ENCODE results near the gene CCR9. TPM values are rescaled to one million over a fixed set of nuclear protein-coding genes. Genes with fewer than 3 reads are reported as not detected.

The CCR9 gene
- total and polyA plus RNA-seq, 2 experiments from 2014 or later = not detected

GRCh38 chr3:45921158-45922038, 35.1 kb downstream of the CCR9 start:
- H3K36me3 Mint-ChIP-seq (ENCODE audit: low read depth) = peaks cover 25% of the 10 kb centered on the region
- no peak for ATAC-seq
- H3K4me1 Mint-ChIP-seq = no peaks in the 10 kb centered on the region; the same call in 2 of the 3 replicates

More at GRCh38 chr3:45921158-45922038, 35.1 kb downstream of the CCR9 start:
- Histone ChIP-seq H3F3A (replicated peaks; ENCODE audit: low read depth) (no peaks in the 10 kb centered on the region), H4K20me1 (replicated peaks; ENCODE audit: insufficient read depth) (no peaks in the 10 kb centered on the region), H3K36me3 (ENCODE audit: insufficient read depth) (no peaks in the 10 kb centered on the region), H3K27ac (ENCODE audit: low read depth) (no peak overlapping the region), H3K27me3 (ENCODE audit: insufficient read depth) (no peaks in the 10 kb centered on the region), H3K79me2 (replicated peaks; ENCODE audit: insufficient read depth) (no peaks in the 10 kb centered on the region), H2AFZ (no peak overlapping the region), H3K4me3 (no peak overlapping the region), H3K9me2 (ENCODE audit: insufficient read depth) (no peaks in the 10 kb centered on the region), H3K4me2 (no peak overlapping the region), H3K4me1 (ENCODE audit: insufficient read depth) (no peaks in the 10 kb centered on the region)
- no peak for TF ChIP-seq REST (IDR thresholded peaks at IDR 0.05; ENCODE audit: unreplicated experiment)
- TF ChIP-seq CREB1 (CRISPR knock-in tag; IDR thresholded peaks at IDR 0.05; ENCODE audit: low read depth) = no peak
- TF ChIP-seq ZNF114 (CRISPR knock-in tag; IDR thresholded peaks at IDR 0.05) = no peak
- TF ChIP-seq ZNF462 (CRISPR knock-in tag; IDR thresholded peaks at IDR 0.05) = no peak
- TF ChIP-seq EZH2 (IDR thresholded peaks at IDR 0.05; ENCODE audit: low read depth, unreplicated experiment) = no peak
- TF ChIP-seq NANOG (IDR thresholded peaks at IDR 0.05; ENCODE audit: borderline replicate concordance) = no peak
- no peak for TF ChIP-seq EZH2phosphoT487 (IDR thresholded peaks at IDR 0.05; ENCODE audit: unreplicated experiment)
- TF ChIP-seq CTCF (conservative IDR thresholded peaks at IDR 0.05; ENCODE audit: low read depth in 2 of 2) = no peak
- TF ChIP-seq STAT1 (IDR thresholded peaks at IDR 0.05; ENCODE audit: unreplicated experiment) = no peak
- H3K9me3 Mint-ChIP-seq = no peaks in the 10 kb centered on the region
- no peak for DNase-seq (ENCODE audit: low spot score)
- no peak overlapping the region for H3K4me3 Mint-ChIP-seq
- H3K27ac Mint-ChIP-seq = no peak overlapping the region
- peaks cover 2% of the 10 kb centered on the region for H3K27me3 Mint-ChIP-seq (ENCODE audit: insufficient read depth, low read depth, poor library complexity)

Data from GM23338 (cell line).